CD14-positive monocyte (primary cell): ENCODE results near the gene HDAC7. TPM values are rescaled to one million over a fixed set of nuclear protein-coding genes. Genes with fewer than 3 reads are reported as not detected.

Experiments
- DNase-seq, 3 donors: peaks; one replicate each; pipeline ENCODE4 v3.0.0-alpha.2; 2011 to 2022
- H2AFZ ChIP-seq: 2 replicates; pipeline ENCODE4 v1.6.0; 2012; ENCODE audit warnings: mild to moderate bottlenecking, low read depth, low read length, inconsistent platforms; ENCODE audit not compliant: insufficient read depth, poor library complexity, severe bottlenecking
- H3K27ac ChIP-seq, 2 donors: 1 replicate in 1 of 2; 2 replicates in 1 of 2; pipeline ENCODE4 v1.5.1; 2012 to 2013; ENCODE audit warnings: low read length in 2 of 2, control low read depth in 1 of 2, inconsistent platforms in 1 of 2, low read depth in 1 of 2, mild to moderate bottlenecking in 1 of 2
- H3K27me3 ChIP-seq, 2 donors: one replicate each; pipeline versions ENCODE4 v1.6.0 to v1.6.1; 2011 to 2013; ENCODE audit warnings: low read length in 2 of 2; ENCODE audit not compliant: control insufficient read depth in 2 of 2, insufficient read depth in 2 of 2
- H3K36me3 ChIP-seq, 2 donors: replicated peaks in 1 of 2; 1 replicate in 1 of 2; 2 replicates in 1 of 2; pipeline versions ENCODE4 v1.5.1 to v1.6.1; 2012 to 2013; ENCODE audit warnings: low read length in 2 of 2, control low read depth in 1 of 2, inconsistent platforms in 1 of 2, mild to moderate bottlenecking in 1 of 2; ENCODE audit not compliant: insufficient read depth in 2 of 2, control insufficient read depth in 1 of 2
- H3K4me1 ChIP-seq, 2 donors: 1 replicate in 1 of 2; 2 replicates in 1 of 2; pipeline versions ENCODE4 v1.5.1 to v1.6.1; 2012 to 2013; ENCODE audit warnings: low read length in 2 of 2, control low read depth in 1 of 2, inconsistent platforms in 1 of 2, mild to moderate bottlenecking in 1 of 2, moderate library complexity in 1 of 2; ENCODE audit not compliant: insufficient read depth in 2 of 2, control insufficient read depth in 1 of 2
- H3K4me2 ChIP-seq: replicated peaks from 2 replicates; pipeline ENCODE3; 2012; ENCODE audit warnings: low read length, moderate library complexity, mild to moderate bottlenecking; ENCODE audit not compliant: poor library complexity, severe bottlenecking; ENCODE audit errors: extremely low read depth
- H3K4me3 ChIP-seq, 3 experiments: fragments of 200-600 bp in 1 of 3; sonication (generic) in 1 of 3; replicated peaks in 1 of 3; 1 replicate in 2 of 3; 2 replicates in 1 of 3; pipeline ENCODE4 v1.5.1; 2011 to 2013; ENCODE audit warnings: low read length in 3 of 3, mild to moderate bottlenecking in 3 of 3, control low read depth in 2 of 3, low read depth in 2 of 3, inconsistent platforms in 1 of 3, moderate library complexity in 1 of 3
- H3K79me2 ChIP-seq: 2 replicates; pipeline ENCODE4 v1.6.0; 2012; ENCODE audit warnings: mild to moderate bottlenecking, control low read depth, inconsistent platforms, low read length, moderate library complexity; ENCODE audit not compliant: insufficient read depth
- H3K9ac ChIP-seq: 2 replicates; pipeline ENCODE4 v1.6.0; 2017; ENCODE audit warnings: low read length, mild to moderate bottlenecking; ENCODE audit not compliant: insufficient read depth, poor library complexity, severe bottlenecking
- H3K9me3 ChIP-seq, 2 donors: replicated peaks in 1 of 2; 1 replicate in 1 of 2; 2 replicates in 1 of 2; pipeline versions ENCODE4 v1.5.1 to v1.6.1; 2012 to 2013; ENCODE audit warnings: low read length in 2 of 2, control low read depth in 1 of 2; ENCODE audit not compliant: control insufficient read depth in 1 of 2, insufficient read depth in 1 of 2
- H4K20me1 ChIP-seq: 2 replicates; pipeline ENCODE4 v1.6.0; 2012; ENCODE audit warnings: mild to moderate bottlenecking, low read length, control low read depth, moderate library complexity; ENCODE audit not compliant: insufficient read depth
- H3K27ac Mint-ChIP-seq, 7 donors: one replicate each; pipeline ENCODE4 v1.8.0; 2020; ENCODE audit warnings: mild to moderate bottlenecking in 7 of 7, mixed read lengths in 7 of 7, moderate library complexity in 6 of 7, inconsistent platforms in 2 of 7
- H3K27me3 Mint-ChIP-seq, 3 donors: one replicate each; pipeline ENCODE4 v1.8.0; 2021 to 2022; ENCODE audit warnings: low read depth in 3 of 3, mild to moderate bottlenecking in 3 of 3, mixed read lengths in 3 of 3, moderate library complexity in 3 of 3, inconsistent platforms in 1 of 3
- H3K36me3 Mint-ChIP-seq, 2 donors: one replicate each; pipeline ENCODE4 v1.8.0; 2020; ENCODE audit warnings: mixed read lengths in 2 of 2, inconsistent platforms in 1 of 2, mild to moderate bottlenecking in 1 of 2
- H3K4me1 Mint-ChIP-seq: one replicate; pipeline ENCODE4 v1.8.0; 2020; ENCODE audit warnings: mild to moderate bottlenecking, mixed read lengths
- H3K4me3 Mint-ChIP-seq, 2 donors: one replicate each; pipeline ENCODE4 v1.8.0; 2020; ENCODE audit warnings: mild to moderate bottlenecking in 2 of 2, mixed read lengths in 2 of 2, moderate library complexity in 1 of 2
- H3K9me3 Mint-ChIP-seq, 7 donors: one replicate each; pipeline ENCODE4 v1.8.0; 2020 to 2022; ENCODE audit warnings: mixed read lengths in 7 of 7, mild to moderate bottlenecking in 6 of 7, moderate library complexity in 6 of 7, inconsistent platforms in 2 of 7
- CTCF ChIP-seq: fragments of 200-600 bp; IDR thresholded peaks from one replicate; pipeline ENCODE4 v1.8.0; 2022; ENCODE audit warnings: antibody characterized with exemption, mild to moderate bottlenecking
- WGBS: methylation state at CpG from one replicate; pipeline ENCODE4 v1.1.5; 2013; ENCODE audit warnings: missing lambda C conversion rate; ENCODE audit not compliant: insufficient coverage; 5-methylcytosine and 5-hydroxymethylcytosine counted together
- intact Hi-C, 2 donors: fragments of 100-400 bp; cut with micrococcal nuclease; formaldehyde crosslinking; loops; one replicate each; pipeline versions ENCODE4 v1.15.0 to v1.15.1; 2023
- polyA plus RNA-seq, 3 donors: library from polyadenylated mRNA; depleted of rRNA in 1 of 3; unstranded in 2 of 3; stranded (reverse) in 1 of 3; fragments of 300-500 nt in 2 of 3; fragments of >200 nt in 1 of 3; fragmentation: Illumina TruSeq in 2 of 3; gene quantifications; 1 replicate in 2 of 3; 2 replicates in 1 of 3; pipeline ENCODE4 v1.2.3, GENCODE V29; 2012 to 2021

Gene HDAC7
- polyA plus RNA-seq, 3 donors, result 5.9 to 79.2 (median 8.4) TPM

- no peaks in the 10 kb centered on the region for H4K20me1 ChIP-seq
- H3K4me1 ChIP-seq, result peaks cover 21 to 26% of the 10 kb centered on the region in 2 donors
- no peaks in the 10 kb centered on the region for H3K9me3 ChIP-seq
- Mint-ChIP-seq H3K27ac (peak overlapping the region in 2 of 7 donors; percentile 13 to 72), H3K4me3 (no peak overlapping the region), H3K9me3 (peaks cover 0 to 1% (median 0%) of the 10 kb centered on the region in 7 donors), H3K36me3 (peaks cover 0 to 2% of the 10 kb centered on the region in 2 donors), H3K27me3 (peaks cover 17 to 30% (median 18%) of the 10 kb centered on the region in 3 donors), H3K4me1 (peaks cover 40% of the 10 kb centered on the region)
- H3K4me3 ChIP-seq, result no peak overlapping the region
- H3K79me2 ChIP-seq, result no peaks in the 10 kb centered on the region
- no peak for TF ChIP-seq CTCF
- no peak overlapping the region for H3K27ac ChIP-seq
- no peak for DNase-seq
- WGBS, result 89% methylated on average over 6 of the region's 9 CpGs
- intact Hi-C loops, result loop anchor here (2.0 to 5.0 kb wide), 3 partner anchors 34 to 93 kb away; no protein-coding TSS in a partner anchor
- no peak overlapping the region for H3K9ac ChIP-seq
- no peak overlapping the region for H3K4me2 ChIP-seq
- no peak overlapping the region for H2AFZ ChIP-seq
- no peaks in the 10 kb centered on the region for H3K36me3 ChIP-seq
- no peaks in the 10 kb centered on the region for H3K27me3 ChIP-seq
Measured at GRCh38 chr12:47743311-47743860, 76.3 kb downstream of the HDAC7 start.

GRCh38 chr12:47742253-47742825 is 77.4 kb downstream of the HDAC7 start:
- Histone ChIP-seq H3K79me2 (no peaks in the 10 kb centered on the region), H3K36me3 (no peaks in the 10 kb centered on the region), H3K27ac (no peak overlapping the region), H3K9ac (no peak overlapping the region), H3K4me2 (no peak overlapping the region), H3K4me3 (no peak overlapping the region), H3K4me1 (peaks cover 21 to 26% of the 10 kb centered on the region in 2 donors), H4K20me1 (no peaks in the 10 kb centered on the region), H3K9me3 (no peaks in the 10 kb centered on the region), H2AFZ (no peak overlapping the region), H3K27me3 (no peaks in the 10 kb centered on the region)
- peaks cover 0 to 2% of the 10 kb centered on the region in 2 donors for H3K36me3 Mint-ChIP-seq
- peaks cover 40% of the 10 kb centered on the region for H3K4me1 Mint-ChIP-seq
- peak; percentile 43 to 65 (median 64) for DNase-seq
- no peak overlapping the region for H3K27ac Mint-ChIP-seq
- peaks cover 0 to 1% (median 0%) of the 10 kb centered on the region in 7 donors for H3K9me3 Mint-ChIP-seq
- WGBS, result 67% methylated on average over 6 of the region's 7 CpGs
- intact Hi-C loops, result loop anchor here (2.0 to 5.0 kb wide), 3 partner anchors 35 to 94 kb away; no protein-coding TSS in a partner anchor
- TF ChIP-seq CTCF, result peak; percentile 100
- H3K4me3 Mint-ChIP-seq, result no peak overlapping the region
- H3K27me3 Mint-ChIP-seq, result peaks cover 16 to 26% (median 18%) of the 10 kb centered on the region in 3 donors
